Stimulated activated CD8-positive, alpha-beta memory T cell treated with anti-CD3 and anti-CD28 coated beads, Interleukin-15, amount 100 ng/mL, for 24 hours (primary cell): ENCODE measurements around the gene CNTROB.

Source experiments
- DNase-seq: peaks from one replicate; pipeline ENCODE4 v3.0.0-alpha.2; 2020; ENCODE audit warnings: low read depth

The CNTROB gene, protein sequence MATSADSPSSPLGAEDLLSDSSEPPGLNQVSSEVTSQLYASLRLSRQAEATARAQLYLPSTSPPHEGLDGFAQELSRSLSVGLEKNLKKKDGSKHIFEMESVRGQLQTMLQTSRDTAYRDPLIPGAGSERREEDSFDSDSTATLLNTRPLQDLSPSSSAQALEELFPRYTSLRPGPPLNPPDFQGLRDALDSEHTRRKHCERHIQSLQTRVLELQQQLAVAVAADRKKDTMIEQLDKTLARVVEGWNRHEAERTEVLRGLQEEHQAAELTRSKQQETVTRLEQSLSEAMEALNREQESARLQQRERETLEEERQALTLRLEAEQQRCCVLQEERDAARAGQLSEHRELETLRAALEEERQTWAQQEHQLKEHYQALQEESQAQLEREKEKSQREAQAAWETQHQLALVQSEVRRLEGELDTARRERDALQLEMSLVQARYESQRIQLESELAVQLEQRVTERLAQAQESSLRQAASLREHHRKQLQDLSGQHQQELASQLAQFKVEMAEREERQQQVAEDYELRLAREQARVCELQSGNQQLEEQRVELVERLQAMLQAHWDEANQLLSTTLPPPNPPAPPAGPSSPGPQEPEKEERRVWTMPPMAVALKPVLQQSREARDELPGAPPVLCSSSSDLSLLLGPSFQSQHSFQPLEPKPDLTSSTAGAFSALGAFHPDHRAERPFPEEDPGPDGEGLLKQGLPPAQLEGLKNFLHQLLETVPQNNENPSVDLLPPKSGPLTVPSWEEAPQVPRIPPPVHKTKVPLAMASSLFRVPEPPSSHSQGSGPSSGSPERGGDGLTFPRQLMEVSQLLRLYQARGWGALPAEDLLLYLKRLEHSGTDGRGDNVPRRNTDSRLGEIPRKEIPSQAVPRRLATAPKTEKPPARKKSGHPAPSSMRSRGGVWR

DNA sequence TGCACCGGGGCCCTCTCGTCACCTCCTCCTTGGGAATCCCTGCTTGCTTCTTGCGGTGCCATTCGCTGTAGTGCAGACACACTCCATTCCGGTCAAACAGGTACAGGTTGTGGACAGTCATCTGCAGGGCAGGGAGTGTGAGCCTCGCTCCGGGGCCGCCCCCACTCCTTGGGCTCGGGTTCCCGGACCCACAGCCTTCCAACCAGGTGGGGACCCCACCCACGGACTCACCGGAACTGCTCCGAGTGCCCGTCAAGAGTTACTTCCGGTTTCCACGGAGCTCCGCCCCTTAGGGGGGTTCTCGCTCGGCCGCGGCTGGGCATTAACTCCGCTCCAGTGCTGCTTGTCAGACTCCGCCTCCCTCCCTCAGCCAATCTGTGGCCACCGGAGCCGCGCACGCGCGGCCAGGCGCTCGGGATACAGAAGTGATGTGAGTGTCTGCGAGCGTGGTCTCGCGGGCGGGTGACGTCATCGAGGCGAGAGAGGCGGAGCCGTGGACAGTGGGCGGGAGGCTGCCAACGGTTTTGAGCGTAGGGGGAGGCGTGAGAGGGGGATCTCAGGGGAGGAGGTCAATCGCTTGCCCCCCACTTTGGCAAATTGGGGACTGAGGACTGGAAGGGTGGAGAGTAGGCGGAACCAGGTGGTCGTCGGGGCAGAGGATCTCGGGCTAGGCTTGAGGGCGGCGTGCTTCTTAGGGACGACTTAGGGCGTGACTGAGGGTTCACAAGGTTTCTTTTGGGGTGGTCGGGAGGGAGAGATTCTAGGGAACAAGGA is at the start of gene CNTROB, which contains the start of gene TRAPPC1:
TSS of gene CNTROB (plus strand) at position 498 of the 774 bp plus-strand sequence. CDS start 874 bp downstream, outside the sequence.
TSS of gene TRAPPC1 (minus strand) at position 238 of the 774 bp plus-strand sequence. CDS start at position 121, 117 bp downstream.
- peak; percentile 99 for DNase-seq

DNA sequence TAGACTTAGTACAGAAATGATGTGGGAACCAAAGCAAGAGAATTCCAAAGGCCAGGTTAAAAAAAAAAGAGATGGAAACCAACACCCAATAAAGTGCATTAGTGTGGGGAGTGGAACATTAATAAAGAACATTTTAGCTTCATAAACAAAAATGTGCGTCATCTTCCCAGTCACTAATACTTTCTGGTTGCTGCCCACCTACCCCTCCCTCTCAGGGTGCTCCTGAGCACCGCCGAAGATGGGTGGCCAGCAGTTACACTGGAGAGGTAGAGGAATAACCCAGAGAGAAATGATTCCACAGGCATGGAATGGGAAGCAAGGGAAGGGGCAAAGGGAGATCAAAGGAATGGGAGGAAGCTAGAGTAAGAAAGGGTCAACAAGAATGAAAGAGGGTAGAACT is 49.4 kb upstream of the CNTROB start:
- no peak for DNase-seq

DNA sequence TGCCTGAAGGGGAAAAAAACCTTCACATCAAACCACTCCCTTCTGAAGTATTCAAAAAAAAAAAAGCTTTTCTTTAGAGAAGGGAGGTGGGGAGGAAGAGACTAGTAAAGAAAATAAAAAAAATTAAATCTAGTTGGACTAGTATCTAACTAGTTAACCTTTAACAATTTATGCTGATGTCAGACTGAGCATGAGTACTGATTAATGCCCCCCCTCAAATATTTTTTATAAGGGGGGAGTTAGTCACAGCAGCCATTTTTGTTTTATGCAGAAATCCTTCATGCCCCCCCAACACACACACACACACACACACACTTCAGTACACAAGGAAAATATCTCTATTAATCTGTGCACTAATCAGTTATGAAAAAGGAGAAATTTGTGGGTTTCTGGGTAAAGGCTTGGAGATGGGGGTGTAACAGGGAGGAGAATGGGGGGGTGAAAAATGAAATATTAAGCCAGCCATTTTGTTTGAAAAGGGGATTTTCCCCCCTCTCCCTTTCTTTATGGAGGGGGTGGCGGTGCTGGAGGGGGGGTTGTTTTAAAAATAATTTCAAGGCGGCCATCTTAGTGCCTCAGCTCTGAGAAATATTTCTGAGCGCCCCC is 48.1 kb upstream of the CNTROB start:
- no peak for DNase-seq

DNA sequence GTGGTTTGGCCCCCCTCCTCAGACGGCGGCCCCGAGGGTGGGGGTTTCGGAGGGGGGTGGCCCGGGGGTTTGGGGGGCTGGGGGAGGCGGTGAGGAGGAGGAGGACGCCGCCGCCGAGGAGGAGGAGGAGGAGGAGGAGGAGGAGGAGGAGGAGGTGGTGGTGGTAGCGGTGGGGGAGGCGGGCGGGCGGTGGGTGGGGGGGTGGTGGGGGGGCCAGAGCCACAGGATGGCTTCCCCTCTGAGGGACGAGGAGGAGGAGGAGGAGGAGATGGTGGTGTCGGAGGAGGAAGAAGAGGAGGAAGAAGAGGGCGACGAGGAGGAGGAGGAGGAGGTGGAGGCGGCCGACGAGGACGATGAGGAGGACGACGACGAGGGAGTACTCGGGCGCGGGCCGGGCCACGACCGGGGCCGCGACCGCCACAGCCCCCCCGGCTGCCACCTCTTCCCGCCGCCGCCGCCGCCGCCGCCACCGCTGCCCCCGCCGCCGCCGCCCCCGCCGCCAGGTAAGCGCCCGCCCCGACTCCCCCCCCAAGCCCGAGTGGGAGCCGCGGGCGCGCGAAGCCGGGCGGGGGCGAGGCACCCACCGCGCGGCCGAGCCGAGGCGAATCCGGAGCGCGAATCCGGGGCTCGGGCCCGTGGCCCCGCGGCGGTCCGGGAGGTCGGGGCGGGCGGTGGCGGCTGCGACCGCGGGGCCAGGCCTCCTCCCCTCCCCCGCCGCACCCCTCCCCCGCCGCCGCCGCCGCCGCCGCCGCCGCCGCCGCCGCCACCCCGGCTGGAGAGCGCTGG is 47.2 kb upstream of the CNTROB start:
- no peak for DNase-seq

DNA sequence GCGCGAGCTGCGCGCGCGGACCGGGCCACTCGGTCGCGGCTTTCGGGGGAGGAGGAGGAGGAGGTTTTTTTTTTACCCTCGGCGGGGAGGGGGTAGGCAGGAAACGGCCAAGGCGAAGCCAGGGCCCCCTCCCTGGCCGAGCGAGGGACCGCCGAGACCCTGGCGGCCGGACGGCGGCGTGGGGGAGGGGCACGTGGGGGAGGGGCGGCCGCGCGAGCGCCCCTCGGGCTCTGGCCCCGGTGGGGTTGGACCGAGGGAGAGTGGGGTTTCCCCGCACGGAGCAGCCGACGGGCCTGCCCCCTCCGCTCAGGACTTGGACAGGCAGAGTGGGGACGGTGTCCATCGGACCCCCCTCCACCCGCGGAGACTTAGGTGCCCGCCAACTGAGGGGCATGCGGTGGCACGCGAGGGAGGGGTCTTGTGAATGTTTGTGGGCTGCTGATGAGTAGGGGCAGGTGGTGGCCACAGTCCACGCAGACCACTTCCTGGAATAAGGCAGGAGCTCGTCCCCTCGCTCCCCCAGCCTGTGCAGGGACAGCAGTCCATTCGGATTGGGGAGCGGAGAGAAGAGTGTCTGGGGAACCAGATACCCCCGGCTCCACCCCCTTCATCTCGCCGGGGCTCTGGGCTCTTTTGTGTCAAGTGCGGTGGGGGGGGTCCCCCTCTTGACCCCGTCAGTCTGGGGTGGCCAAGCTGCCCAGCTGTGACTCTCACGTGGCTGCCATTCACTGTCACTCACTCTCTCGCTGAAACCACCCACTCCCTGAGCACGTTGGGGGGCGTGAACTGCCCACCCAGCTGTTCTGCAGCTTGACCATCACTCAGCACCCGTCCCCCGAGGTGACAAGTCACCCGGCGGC is 46.4 kb upstream of the CNTROB start:
- DNase-seq: peak; percentile 25

DNA sequence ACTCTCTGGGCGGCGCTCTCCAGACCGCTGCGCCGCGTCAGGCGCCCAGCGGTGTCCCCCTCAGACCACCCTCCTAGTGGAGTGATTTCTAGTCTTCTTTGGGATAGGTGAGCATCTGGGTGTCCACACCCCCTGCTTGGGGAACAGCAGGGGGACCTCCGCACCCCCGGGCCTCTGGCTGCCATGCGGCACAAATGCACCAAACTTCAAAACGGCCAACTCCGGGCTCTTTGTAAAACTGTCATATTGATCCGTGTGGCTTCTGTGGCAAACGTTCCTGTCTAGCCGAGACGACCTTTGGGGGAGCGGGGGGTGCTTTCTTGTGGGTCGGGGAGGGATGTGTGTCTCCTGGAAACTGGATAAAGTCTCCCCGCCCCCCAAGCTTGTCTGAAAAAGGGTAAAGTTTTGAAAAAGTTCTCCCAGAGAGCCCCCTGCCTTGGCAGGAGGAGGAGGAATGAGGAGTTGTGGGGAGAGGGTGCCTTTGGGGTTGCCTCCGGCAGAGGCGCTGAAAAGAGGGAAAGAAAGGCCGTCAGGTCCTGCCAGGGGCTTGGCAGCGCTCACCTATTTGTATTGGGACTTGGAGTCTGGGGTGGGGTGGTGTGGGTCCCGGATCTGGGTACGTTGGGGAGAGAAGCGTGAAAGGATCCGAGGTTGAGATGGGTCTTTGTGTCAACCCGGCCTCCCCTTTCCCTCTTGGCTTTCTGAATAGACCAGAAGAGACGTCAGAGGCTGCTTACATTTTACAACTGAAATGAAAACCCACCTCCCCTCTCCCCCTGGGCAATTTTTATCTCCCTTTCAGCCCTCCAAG is 45.6 kb upstream of the CNTROB start:
- DNase-seq: no peak

DNA sequence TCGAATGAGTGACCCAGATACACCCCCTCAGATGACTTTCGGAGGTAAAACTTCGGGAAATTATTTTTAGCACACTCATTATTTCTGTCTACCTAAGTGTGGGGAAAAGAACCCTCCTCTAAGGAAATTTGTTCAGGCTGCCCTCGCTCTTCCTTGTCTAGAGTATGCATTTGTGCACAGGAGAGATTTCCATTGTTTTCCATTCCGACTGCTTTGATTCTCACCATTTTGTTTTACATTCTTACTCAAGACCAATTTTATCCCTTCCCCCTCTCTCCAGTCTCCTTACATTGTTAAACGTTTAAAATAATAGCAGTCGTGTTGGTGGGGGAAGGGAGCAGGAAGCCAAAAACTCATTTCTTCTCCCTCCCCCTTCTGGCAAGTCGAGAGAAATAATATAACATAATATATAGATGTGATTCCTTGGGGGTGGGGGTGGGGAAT is 44.9 kb upstream of the CNTROB start:
- no peak for DNase-seq

DNA sequence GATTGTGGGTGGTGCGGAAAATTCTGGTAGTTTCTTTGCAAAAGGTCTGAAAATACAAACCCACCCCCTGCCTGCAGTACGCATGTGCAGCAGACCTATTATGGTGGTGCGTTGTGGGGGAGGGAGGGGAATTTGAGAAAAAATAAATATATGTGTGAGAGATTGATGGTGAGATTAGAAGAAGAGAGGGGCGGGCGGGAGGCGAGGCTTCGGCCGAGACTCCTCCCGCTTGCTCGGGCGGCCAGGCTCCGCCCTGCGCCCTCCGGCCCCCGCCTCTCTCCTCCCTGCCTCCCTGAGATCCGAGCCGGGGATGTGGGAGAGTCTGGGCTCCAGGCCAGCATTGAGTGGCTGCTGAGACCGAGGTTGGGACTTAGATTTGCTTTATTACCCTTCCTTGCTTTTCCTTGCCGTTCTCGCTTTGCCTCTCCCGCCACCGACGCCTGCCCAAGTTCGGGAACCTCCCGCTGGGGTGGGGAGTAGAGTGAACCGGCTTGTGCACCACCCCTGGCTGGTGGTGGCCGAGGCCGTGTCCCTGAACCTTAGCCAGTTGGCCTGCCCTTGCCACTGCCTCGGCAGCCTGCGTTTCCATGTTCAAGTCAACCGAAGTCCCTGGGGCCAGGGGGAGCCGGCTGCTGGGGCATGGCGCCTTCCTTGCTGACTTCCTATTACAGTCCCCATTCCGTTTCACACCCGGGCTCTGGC is 44.4 kb upstream of the CNTROB start:
- DNase-seq: peak; percentile 41

DNA sequence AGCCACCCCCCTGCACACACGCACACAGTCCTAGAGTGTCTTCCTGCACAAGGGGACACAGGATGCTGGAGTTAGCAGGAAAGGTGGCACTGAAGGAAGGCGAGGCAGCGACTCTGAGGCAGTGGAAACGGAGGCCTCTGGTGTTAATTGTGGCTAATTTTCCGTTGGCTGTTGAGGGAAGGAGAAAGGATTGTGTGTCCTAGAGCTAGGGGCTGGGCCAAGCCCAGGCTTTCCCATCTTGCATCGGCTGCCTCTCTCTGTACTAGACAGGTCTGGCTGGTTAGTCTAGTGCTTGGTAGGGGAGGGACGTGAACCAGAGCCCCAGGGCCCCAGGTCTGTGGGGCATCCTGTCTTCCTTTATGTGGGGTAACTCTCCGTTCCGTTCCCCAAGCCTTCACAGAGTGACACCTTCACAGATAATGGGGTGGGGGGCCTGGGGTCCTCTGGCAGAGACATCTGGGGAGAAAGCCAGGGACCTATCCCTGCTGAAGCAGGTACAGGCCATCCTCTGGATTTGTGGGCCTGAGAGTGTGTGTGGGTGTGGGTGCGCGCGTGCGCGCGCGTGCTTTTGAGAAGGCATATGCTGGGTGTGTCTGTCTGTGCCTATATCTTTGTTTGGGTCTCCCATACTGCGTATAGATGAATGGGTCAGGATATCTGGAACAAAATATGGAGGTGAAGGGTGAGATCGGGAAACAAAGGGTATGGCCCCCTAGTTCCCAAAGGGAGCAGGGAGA is 43.7 kb upstream of the CNTROB start, which contains the start of gene CHD3:
TSS of gene CHD3 (plus strand) at position 606 of the 737 bp plus-strand sequence. CDS start 212 bp downstream, outside the sequence.
- no peak for DNase-seq

DNA sequence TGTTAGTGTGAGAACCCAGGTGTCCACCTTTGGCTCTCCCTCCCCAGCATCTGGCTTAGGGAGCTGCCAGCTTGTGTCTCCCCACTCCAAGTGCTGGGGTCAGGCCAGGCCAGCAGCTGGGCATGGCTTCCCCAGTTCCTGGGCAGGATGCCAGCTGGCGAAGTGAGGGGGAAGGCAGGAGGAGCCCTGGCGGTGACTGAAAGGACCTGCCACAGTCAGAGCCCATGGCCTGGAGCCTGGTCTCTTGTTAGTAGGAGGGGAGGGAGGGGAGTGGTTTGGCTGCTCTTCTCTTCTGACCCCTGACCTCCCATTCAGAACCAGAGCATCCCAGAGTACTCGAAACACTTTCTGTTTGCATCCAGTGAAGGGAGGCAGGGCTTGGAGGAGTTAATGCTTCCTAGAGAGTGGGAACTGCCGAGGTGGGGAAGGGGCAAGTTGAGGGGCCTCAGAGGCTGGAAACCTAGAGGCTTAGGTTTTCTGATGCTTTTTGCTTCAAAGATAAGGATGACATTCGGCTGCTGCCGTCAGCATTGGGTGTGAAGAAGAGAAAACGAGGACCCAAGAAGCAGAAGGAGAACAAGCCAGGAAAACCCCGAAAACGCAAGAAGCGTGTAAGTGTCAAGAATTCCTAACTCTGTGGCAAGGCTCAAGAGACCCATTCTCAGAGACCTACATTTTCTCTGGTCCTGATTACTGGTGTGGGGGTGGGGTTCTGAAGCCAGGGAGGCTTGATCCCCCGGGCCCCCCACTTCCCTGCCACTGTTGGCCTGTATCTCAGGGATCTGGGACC is 42.6 kb upstream of the CNTROB start:
- no peak for DNase-seq

DNA sequence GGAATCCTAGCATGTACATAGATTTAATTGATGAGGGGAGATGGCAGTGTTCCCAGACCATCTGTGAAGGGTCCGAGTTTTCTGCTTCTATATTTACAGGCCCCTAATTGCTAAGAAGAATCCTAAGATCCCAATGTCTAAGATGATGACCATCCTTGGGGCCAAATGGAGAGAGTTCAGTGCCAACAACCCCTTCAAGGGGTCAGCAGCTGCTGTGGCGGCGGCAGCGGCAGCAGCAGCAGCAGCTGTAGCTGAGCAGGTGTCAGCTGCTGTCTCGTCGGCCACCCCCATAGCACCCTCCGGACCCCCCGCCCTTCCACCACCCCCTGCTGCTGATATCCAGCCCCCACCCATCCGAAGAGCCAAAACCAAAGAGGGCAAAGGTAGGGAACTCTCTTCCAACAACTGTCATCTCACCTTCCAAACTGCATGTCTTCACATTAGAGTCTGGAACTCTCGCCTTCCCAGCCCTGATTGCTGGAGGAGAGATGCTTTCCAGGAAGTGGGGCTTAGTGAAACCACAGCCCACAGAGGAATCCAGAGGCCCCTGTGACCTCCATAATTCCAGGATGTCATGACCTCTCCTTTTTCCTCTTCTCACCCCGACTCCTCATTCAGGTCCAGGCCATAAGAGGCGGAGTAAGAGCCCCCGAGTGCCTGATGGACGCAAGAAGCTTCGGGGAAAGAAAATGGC is 38.7 kb upstream of the CNTROB start:
- no peak for DNase-seq

DNA sequence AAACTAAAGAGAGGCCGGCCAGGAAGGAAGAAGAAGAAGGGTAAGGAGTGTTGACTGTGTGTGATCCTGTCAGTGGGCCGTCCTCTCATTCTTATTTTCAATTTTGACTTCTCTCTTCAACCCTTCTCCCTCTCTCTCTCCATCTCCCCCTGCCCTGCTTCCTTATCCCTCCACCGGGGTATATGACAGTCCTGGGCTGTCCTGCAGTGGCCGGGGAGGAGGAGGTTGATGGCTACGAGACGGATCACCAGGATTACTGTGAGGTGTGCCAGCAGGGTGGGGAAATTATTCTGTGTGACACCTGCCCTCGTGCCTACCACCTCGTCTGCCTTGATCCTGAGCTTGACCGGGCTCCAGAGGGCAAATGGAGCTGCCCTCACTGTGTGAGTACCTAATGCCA is 37.8 kb upstream of the CNTROB start:
- no peak for DNase-seq

DNA sequence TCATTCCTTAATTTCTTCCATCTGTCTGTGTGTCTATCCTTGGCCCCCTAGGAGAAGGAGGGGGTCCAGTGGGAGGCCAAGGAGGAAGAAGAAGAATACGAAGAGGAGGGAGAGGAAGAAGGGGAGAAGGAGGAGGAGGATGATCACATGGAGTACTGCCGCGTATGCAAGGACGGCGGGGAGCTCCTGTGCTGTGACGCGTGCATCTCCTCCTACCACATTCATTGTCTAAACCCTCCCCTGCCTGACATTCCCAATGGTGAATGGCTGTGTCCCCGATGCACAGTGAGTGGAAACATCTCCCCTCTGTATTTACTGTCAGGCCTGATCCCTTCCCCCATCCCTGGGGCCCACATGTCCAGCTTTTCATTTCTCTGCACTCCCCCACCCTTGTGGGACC is 37.1 kb upstream of the CNTROB start:
- no peak for DNase-seq

DNA sequence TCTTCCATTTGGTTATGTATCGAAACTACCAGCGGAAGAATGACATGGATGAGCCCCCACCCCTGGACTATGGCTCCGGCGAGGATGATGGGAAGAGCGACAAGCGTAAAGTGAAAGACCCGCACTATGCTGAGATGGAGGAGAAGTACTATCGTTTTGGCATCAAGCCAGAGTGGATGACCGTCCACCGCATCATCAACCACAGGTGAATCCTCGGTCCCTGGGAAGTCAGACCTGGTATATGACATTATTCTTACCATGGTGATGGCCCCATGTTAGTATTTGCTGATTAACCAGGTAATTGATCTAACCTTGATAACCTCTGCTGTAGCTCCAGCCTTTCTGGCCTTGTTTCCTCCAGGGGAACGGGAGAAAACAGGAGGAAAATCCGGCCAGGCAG is 34.9 kb upstream of the CNTROB start:
- DNase-seq: no peak

DNA sequence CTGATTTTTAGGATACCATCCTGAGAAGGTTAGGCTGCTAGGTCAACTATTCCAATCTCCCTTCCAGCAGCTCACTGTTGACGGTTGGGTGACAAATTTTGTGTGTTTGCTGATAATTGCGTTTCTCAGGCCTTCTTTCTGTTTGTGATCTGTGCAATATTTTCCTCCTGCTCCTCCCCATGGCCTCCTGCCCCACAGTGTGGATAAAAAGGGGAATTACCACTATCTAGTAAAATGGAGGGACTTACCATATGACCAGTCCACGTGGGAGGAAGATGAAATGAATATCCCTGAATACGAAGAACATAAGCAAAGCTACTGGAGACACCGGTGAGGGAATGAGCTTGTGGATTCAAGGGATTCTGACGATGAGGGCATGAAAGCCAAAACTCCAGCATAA is 34.2 kb upstream of the CNTROB start:
- DNase-seq: no peak
